Midbrain (tissue), 1 donor: Measurements from ENCODE around the gene CHRM3.
"Not testable (repeated sequence)": the region's sequence is repeated elsewhere in the genome, so short reads cannot be mapped to it uniquely, and the experiment has no call there.

ENCODE experiments used
- DNase-seq: peaks from one replicate; lab custom pipeline; 2025; lab: John Stamatoyannopoulos, UW

CHRM3 gene

GRCh38 chr1:239386453-239387303 is at the start of gene CHRM3:
CHRM3 (plus strand) TSS chr1:239386568; CDS start chr1:239907452, 520,884 bp downstream.
- peak; percentile 11 for DNase-seq

GRCh38 chr1:239337799-239338430 is 48.5 kb upstream of the CHRM3 start:
- DNase-seq = no peak

GRCh38 chr1:239347776-239348175 is 38.6 kb upstream of the CHRM3 start:
- DNase-seq = no peak

- no peak for DNase-seq
Observed at GRCh38 chr1:239348635-239349353, 37.6 kb upstream of the CHRM3 start.

- DNase-seq = no peak
Observed at GRCh38 chr1:239349699-239350098, 36.7 kb upstream of the CHRM3 start.

GRCh38 chr1:239353536-239353935 is 32.8 kb upstream of the CHRM3 start:
- no peak for DNase-seq

GRCh38 chr1:239354231-239354630 is 32.1 kb upstream of the CHRM3 start:
- no peak for DNase-seq

- no peak for DNase-seq
Observed at GRCh38 chr1:239357867-239358266, 28.5 kb upstream of the CHRM3 start.

GRCh38 chr1:239361403-239361802 is 25.0 kb upstream of the CHRM3 start:
- DNase-seq = no peak

- no peak for DNase-seq
Observed at GRCh38 chr1:239363930-239364329, 22.4 kb upstream of the CHRM3 start.

- no peak for DNase-seq
Observed at GRCh38 chr1:239367196-239367810, 19.1 kb upstream of the CHRM3 start.

- DNase-seq = no peak
Observed at GRCh38 chr1:239368436-239369109, 17.8 kb upstream of the CHRM3 start.

GRCh38 chr1:239370869-239371268 is 15.5 kb upstream of the CHRM3 start:
- DNase-seq = not testable (repeated sequence)

- DNase-seq = no peak
Observed at GRCh38 chr1:239382666-239383065, 3.7 kb upstream of the CHRM3 start.

GRCh38 chr1:239383714-239384113 is 2.7 kb upstream of the CHRM3 start:
- DNase-seq = no peak

- DNase-seq = no peak
Observed at GRCh38 chr1:239387304-239388158, 1.2 kb downstream of the CHRM3 start.

- no peak for DNase-seq
Observed at GRCh38 chr1:239388159-239388485, 1.8 kb downstream of the CHRM3 start.

- no peak for DNase-seq
Observed at GRCh38 chr1:239388578-239388977, 2.2 kb downstream of the CHRM3 start.

GRCh38 chr1:239389703-239390102 is 3.3 kb downstream of the CHRM3 start:
- DNase-seq = no peak

- DNase-seq = no peak
Observed at GRCh38 chr1:239392271-239392670, 5.9 kb downstream of the CHRM3 start.

- no peak for DNase-seq
Observed at GRCh38 chr1:239394107-239394506, 7.7 kb downstream of the CHRM3 start.
